Fibroblast of lung (primary cell): Measurements from ENCODE around the gene AREL1. TPM values are rescaled to one million over a fixed set of nuclear protein-coding genes. Genes with fewer than 3 reads are reported as not detected.

Experiments used
- DNase-seq, 2 donors: peaks; one replicate each; pipeline versions ENCODE4 v3.0.0 to v3.0.0-alpha.2; 2010; ENCODE audit warnings: low read depth in 2 of 2
- H2AFZ ChIP-seq: 2 replicates; pipeline ENCODE4 v1.5.1; 2012; ENCODE audit warnings: low read length, control low read depth, inconsistent platforms
- H3K27ac ChIP-seq: 2 replicates; pipeline ENCODE4 v1.5.1; 2011; ENCODE audit warnings: low read length, control low read depth; ENCODE audit not compliant: insufficient read depth
- H3K27me3 ChIP-seq: 2 replicates; pipeline ENCODE4 v1.5.1; 2011; ENCODE audit warnings: mild to moderate bottlenecking, low read length; ENCODE audit not compliant: control insufficient read depth, insufficient read depth
- H3K36me3 ChIP-seq: 2 replicates; pipeline ENCODE4 v1.5.1; 2011; ENCODE audit warnings: low read length; ENCODE audit not compliant: control insufficient read depth, insufficient read depth
- H3K4me1 ChIP-seq: 2 replicates; pipeline ENCODE4 v1.5.1; 2011; ENCODE audit warnings: low read length; ENCODE audit not compliant: control insufficient read depth, insufficient read depth; ENCODE audit errors: extremely low read depth
- H3K4me2 ChIP-seq: 2 replicates; pipeline ENCODE4 v1.5.1; 2011; ENCODE audit warnings: low read length, control low read depth; ENCODE audit not compliant: insufficient read depth; ENCODE audit errors: extremely low read depth
- H3K4me3 ChIP-seq, 4 experiments: fragments of 200-600 bp in 1 of 4; sonication (generic) in 1 of 4; replicated peaks in 1 of 4; 2 replicates each; pipeline ENCODE4 v1.5.1; 2011 to 2016; ENCODE audit warnings: low read length in 4 of 4, low read depth in 3 of 4, mild to moderate bottlenecking in 3 of 4, control low read depth in 2 of 4, inconsistent platforms in 1 of 4, mixed read lengths in 1 of 4; ENCODE audit not compliant: insufficient read depth in 1 of 4; ENCODE audit errors: control extremely low read depth in 1 of 4
- H3K79me2 ChIP-seq: 2 replicates; pipeline ENCODE4 v1.5.1; 2012; ENCODE audit warnings: mild to moderate bottlenecking, low read length, inconsistent platforms; ENCODE audit not compliant: control insufficient read depth, insufficient read depth
- H3K9ac ChIP-seq: 2 replicates; pipeline ENCODE4 v1.5.1; 2011; ENCODE audit warnings: mild to moderate bottlenecking, low read length, control low read depth; ENCODE audit not compliant: insufficient read depth
- H3K9me3 ChIP-seq: 2 replicates; pipeline ENCODE4 v1.5.1; 2012; ENCODE audit warnings: low read depth, low read length; ENCODE audit not compliant: control insufficient read depth, insufficient read depth
- H4K20me1 ChIP-seq: 2 replicates; pipeline ENCODE4 v1.5.1; 2011; ENCODE audit warnings: low read length; ENCODE audit not compliant: control insufficient read depth, insufficient read depth; ENCODE audit errors: extremely low read depth
- EZH2 ChIP-seq: IDR thresholded peaks from 2 replicates; pipeline ENCODE4 v1.5.1; 2012; ENCODE audit warnings: low read length, control low read depth, mild to moderate bottlenecking; ENCODE audit errors: missing control alignments
- polyA plus RNA-seq, 2 donors: library from polyadenylated mRNA; depleted of rRNA in 1 of 2; stranded (reverse) in 1 of 2; unstranded in 1 of 2; fragments of >200 nt; gene quantifications; 2 replicates each; pipeline ENCODE4 v1.2.1, GENCODE V29; 2011 to 2012; ENCODE audit warnings: missing spikeins in 1 of 2
- total RNA-seq: library from RNA; depleted of rRNA; stranded (reverse); fragments of >200 nt; gene quantifications from 2 replicates; pipeline ENCODE4 v1.2.1, GENCODE V29; 2014
- TF ChIP-seq, protein P1 (sequence below), 2 donors: IDR thresholded peaks in 1 of 2; conservative IDR thresholded peaks in 1 of 2; 1 replicate in 1 of 2; 2 replicates in 1 of 2; pipeline ENCODE4 v1.5.1; 2011 to 2012; ENCODE audit warnings: low read length in 2 of 2, control low read depth in 1 of 2, inconsistent platforms in 1 of 2, low read depth in 1 of 2, mild to moderate bottlenecking in 1 of 2

AREL1 gene
- total and polyA plus RNA-seq, 2 donors (not counting 1 experiment from before 2014, with no cell fraction given) = 28.2 to 36.5 TPM

DNA sequence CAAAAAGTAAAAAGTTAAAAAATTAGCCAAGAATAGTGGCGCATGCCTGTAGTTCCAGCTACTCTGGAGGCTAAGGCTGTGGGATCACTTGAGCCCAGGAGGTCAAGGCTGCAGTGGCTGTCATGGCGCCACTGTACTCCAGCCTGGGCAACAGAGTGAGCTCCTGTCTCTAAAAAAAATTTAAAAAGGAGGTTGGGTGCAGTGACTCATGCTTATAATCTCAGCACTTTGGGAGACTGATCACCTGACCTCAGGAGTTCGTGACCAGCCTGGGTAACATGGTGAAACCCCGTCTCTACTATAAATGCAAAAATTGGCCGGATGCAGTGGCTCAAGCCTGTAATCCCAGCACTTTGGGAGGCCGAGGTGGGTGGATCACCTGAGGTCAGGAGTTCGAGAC lies 42.0 kb upstream of the AREL1 start:
- no peak for DNase-seq
- H3K36me3 ChIP-seq = no peaks in the 10 kb centered on the region
- no peak for TF ChIP-seq EZH2
- TF ChIP-seq, protein P1, sequence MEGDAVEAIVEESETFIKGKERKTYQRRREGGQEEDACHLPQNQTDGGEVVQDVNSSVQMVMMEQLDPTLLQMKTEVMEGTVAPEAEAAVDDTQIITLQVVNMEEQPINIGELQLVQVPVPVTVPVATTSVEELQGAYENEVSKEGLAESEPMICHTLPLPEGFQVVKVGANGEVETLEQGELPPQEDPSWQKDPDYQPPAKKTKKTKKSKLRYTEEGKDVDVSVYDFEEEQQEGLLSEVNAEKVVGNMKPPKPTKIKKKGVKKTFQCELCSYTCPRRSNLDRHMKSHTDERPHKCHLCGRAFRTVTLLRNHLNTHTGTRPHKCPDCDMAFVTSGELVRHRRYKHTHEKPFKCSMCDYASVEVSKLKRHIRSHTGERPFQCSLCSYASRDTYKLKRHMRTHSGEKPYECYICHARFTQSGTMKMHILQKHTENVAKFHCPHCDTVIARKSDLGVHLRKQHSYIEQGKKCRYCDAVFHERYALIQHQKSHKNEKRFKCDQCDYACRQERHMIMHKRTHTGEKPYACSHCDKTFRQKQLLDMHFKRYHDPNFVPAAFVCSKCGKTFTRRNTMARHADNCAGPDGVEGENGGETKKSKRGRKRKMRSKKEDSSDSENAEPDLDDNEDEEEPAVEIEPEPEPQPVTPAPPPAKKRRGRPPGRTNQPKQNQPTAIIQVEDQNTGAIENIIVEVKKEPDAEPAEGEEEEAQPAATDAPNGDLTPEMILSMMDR (conservative IDR thresholded peaks at IDR 0.05 in 1 of 2, IDR thresholded peaks at IDR 0.05 in 1 of 2; ENCODE audit: low read depth in 1 of 2, low read length in 2 of 2) = no peak
- no peak overlapping the region for H3K4me3 ChIP-seq
- no peak overlapping the region for H3K4me2 ChIP-seq
- H3K4me1 ChIP-seq = no peaks in the 10 kb centered on the region
- H3K9ac ChIP-seq = no peak overlapping the region
- no peaks in the 10 kb centered on the region for H3K79me2 ChIP-seq
- no peaks in the 10 kb centered on the region for H4K20me1 ChIP-seq
- H3K27ac ChIP-seq = no peak overlapping the region
- H3K27me3 ChIP-seq = no peaks in the 10 kb centered on the region
- no peak overlapping the region for H2AFZ ChIP-seq
- no peaks in the 10 kb centered on the region for H3K9me3 ChIP-seq

DNA sequence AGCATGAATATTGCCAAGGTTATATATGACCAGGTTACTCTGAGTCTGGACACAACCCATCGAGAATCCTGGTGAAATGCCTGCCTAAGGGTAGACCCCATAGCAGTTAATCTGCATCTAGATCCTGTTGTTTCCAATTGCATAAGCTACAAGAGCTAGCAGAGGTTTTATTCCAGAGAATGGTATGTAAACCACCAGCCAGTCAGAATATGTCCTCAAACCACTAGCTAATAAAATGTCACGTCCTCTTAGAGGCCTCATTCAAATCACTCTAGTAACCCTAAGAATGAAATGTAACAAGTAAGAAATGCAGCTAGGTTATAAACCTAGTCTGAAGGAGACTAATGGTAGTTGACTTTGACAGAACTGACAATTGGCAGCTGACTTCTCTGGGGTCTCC lies 41.3 kb upstream of the AREL1 start:
- H2AFZ ChIP-seq = no peak overlapping the region
- no peaks in the 10 kb centered on the region for H3K27me3 ChIP-seq
- no peaks in the 10 kb centered on the region for H3K9me3 ChIP-seq
- H3K4me2 ChIP-seq = no peak overlapping the region
- H3K9ac ChIP-seq = no peak overlapping the region
- no peaks in the 10 kb centered on the region for H4K20me1 ChIP-seq
- H3K4me1 ChIP-seq = no peaks in the 10 kb centered on the region
- no peak for TF ChIP-seq EZH2
- TF ChIP-seq, protein P1 (conservative IDR thresholded peaks at IDR 0.05 in 1 of 2, IDR thresholded peaks at IDR 0.05 in 1 of 2; ENCODE audit: low read depth in 1 of 2, low read length in 2 of 2) = no peak
- DNase-seq = no peak
- no peaks in the 10 kb centered on the region for H3K79me2 ChIP-seq
- H3K27ac ChIP-seq = no peak overlapping the region
- H3K4me3 ChIP-seq = no peak overlapping the region
- no peaks in the 10 kb centered on the region for H3K36me3 ChIP-seq

DNA sequence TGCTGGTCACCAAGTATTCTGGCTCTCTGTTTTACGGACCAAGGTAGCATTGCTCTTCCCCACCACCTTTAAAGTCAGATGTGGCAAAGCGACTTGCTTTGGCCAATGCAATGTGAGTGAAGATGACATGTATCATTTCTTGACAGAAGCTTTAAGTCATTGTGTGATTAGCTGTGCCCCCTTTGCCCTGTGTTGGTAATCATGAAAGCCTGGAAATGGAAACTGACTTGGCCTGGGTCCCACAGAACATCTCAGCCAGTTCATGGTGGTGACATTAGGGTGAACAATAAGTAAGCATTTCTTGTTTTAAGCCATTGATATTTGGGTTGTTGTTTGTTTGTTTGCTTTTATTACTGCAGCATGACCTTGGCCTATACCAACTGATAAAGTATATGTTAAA lies 34.4 kb upstream of the AREL1 start:
- no peaks in the 10 kb centered on the region for H3K4me1 ChIP-seq
- no peaks in the 10 kb centered on the region for H3K36me3 ChIP-seq
- TF ChIP-seq, protein P1 (conservative IDR thresholded peaks at IDR 0.05 in 1 of 2, IDR thresholded peaks at IDR 0.05 in 1 of 2; ENCODE audit: low read depth in 1 of 2, low read length in 2 of 2) = no peak
- TF ChIP-seq EZH2 = no peak
- no peak for DNase-seq
- H3K4me3 ChIP-seq = no peak overlapping the region
- no peak overlapping the region for H3K9ac ChIP-seq
- no peak overlapping the region for H3K4me2 ChIP-seq
- H3K27ac ChIP-seq = no peak overlapping the region
- H2AFZ ChIP-seq = no peak overlapping the region
- no peaks in the 10 kb centered on the region for H3K79me2 ChIP-seq
- no peaks in the 10 kb centered on the region for H4K20me1 ChIP-seq
- H3K9me3 ChIP-seq = no peaks in the 10 kb centered on the region
- H3K27me3 ChIP-seq = no peaks in the 10 kb centered on the region
